ENCODE results near the gene AFAP1.

Gene AFAP1

GRCh38 chr4:7769396-7770223, 170.1 kb downstream of the AFAP1 start:
- no peak for DNase-seq (ENCODE audit: low spot score)

GRCh38 chr4:7768736-7769135, 170.9 kb downstream of the AFAP1 start:
- DNase-seq (ENCODE audit: low spot score), result no peak

GRCh38 chr4:7767966-7768365, 171.7 kb downstream of the AFAP1 start:
- DNase-seq (ENCODE audit: low spot score), result no peak

- DNase-seq (ENCODE audit: low spot score), result no peak
These were observed 172.1 kb downstream of the AFAP1 start for GRCh38 chr4:7767526-7767925.

- DNase-seq (ENCODE audit: low spot score), result peak; percentile 78
These were observed 172.9 kb downstream of the AFAP1 start for GRCh38 chr4:7766661-7767345.

GRCh38 chr4:7766086-7766485, 173.6 kb downstream of the AFAP1 start:
- DNase-seq (ENCODE audit: low spot score), result no peak

GRCh38 chr4:7765666-7766065, 174.0 kb downstream of the AFAP1 start:
- no peak for DNase-seq (ENCODE audit: low spot score)

- no peak for DNase-seq (ENCODE audit: low spot score)
These were observed 175.2 kb downstream of the AFAP1 start for GRCh38 chr4:7764466-7764865.

- DNase-seq (ENCODE audit: low spot score), result peak; percentile 77
These were observed 175.9 kb downstream of the AFAP1 start for GRCh38 chr4:7763788-7764187.

- no peak for DNase-seq (ENCODE audit: low spot score)
These were observed 176.6 kb downstream of the AFAP1 start for GRCh38 chr4:7763106-7763505.

GRCh38 chr4:7762376-7763030, 177.2 kb downstream of the AFAP1 start:
- DNase-seq (ENCODE audit: low spot score), result no peak

- peak; percentile 42 for DNase-seq (ENCODE audit: low spot score)
These were observed 177.9 kb downstream of the AFAP1 start for GRCh38 chr4:7761720-7762119.

GRCh38 chr4:7761312-7761711, 178.3 kb downstream of the AFAP1 start:
- DNase-seq (ENCODE audit: low spot score), result no peak

- no peak for DNase-seq (ENCODE audit: low spot score)
These were observed 179.0 kb downstream of the AFAP1 start for GRCh38 chr4:7760706-7761105.

GRCh38 chr4:7760228-7760627, 179.4 kb downstream of the AFAP1 start:
- DNase-seq (ENCODE audit: low spot score), result no peak

- DNase-seq (ENCODE audit: low spot score), result no peak
These were observed 180.0 kb downstream of the AFAP1 start for GRCh38 chr4:7759635-7760034.

GRCh38 chr4:7759216-7759615, 180.4 kb downstream of the AFAP1 start:
- no peak for DNase-seq (ENCODE audit: low spot score)

- no peak for DNase-seq (ENCODE audit: low spot score)
These were observed 181.2 kb downstream of the AFAP1 start for GRCh38 chr4:7758476-7758875.

- no peak for DNase-seq (ENCODE audit: low spot score)
These were observed 181.9 kb downstream of the AFAP1 start for GRCh38 chr4:7757501-7758471.

GRCh38 chr4:7756561-7757355, 182.9 kb downstream of the AFAP1 start:
- DNase-seq (ENCODE audit: low spot score), result peak; percentile 25

- DNase-seq (ENCODE audit: low spot score), result no peak
These were observed 183.6 kb downstream of the AFAP1 start for GRCh38 chr4:7756071-7756470.

Measured in kidney tubule cell (primary cell).